HG03378 (cell line): ENCODE results near the gene TMEM98.
"Not testable (repeated sequence)": the region's sequence is repeated elsewhere in the genome, so short reads cannot be mapped to it uniquely, and the experiment has no call there.

Source experiments
- ATAC-seq: cut with Tn5 transposase; IDR thresholded peaks from one replicate; pipeline ENCODE4 v1.9.1; 2021; ENCODE audit warnings: mild to moderate bottlenecking, moderate library complexity; ENCODE audit not compliant: unreplicated experiment

Gene TMEM98

GRCh38 chr17:32941419-32942032, 13.6 kb downstream of the TMEM98 start:
- ATAC-seq: no peak

- no peak for ATAC-seq
Measured at GRCh38 chr17:32943206-32943605, 15.3 kb downstream of the TMEM98 start.

GRCh38 chr17:32943647-32944191, 15.8 kb downstream of the TMEM98 start:
- no peak for ATAC-seq

- no peak for ATAC-seq
Measured at GRCh38 chr17:32944248-32945020, 16.5 kb downstream of the TMEM98 start.

GRCh38 chr17:32946375-32947135, 18.6 kb downstream of the TMEM98 start:
- no peak for ATAC-seq

GRCh38 chr17:32947736-32948135, 19.8 kb downstream of the TMEM98 start:
- no peak for ATAC-seq

- no peak for ATAC-seq
Measured at GRCh38 chr17:32949181-32949580, 21.2 kb downstream of the TMEM98 start.

GRCh38 chr17:32952491-32952890, 24.5 kb downstream of the TMEM98 start:
- ATAC-seq: not testable (repeated sequence)

- ATAC-seq: no peak
Measured at GRCh38 chr17:32953045-32953444, 25.1 kb downstream of the TMEM98 start.

- no peak for ATAC-seq
Measured at GRCh38 chr17:32953857-32954256, 25.9 kb downstream of the TMEM98 start.

GRCh38 chr17:32954477-32954876, 26.5 kb downstream of the TMEM98 start:
- no peak for ATAC-seq

GRCh38 chr17:32955155-32955554, 27.2 kb downstream of the TMEM98 start:
- no peak for ATAC-seq

GRCh38 chr17:32956240-32956970, 28.5 kb downstream of the TMEM98 start:
- no peak for ATAC-seq

GRCh38 chr17:32958418-32958817, 30.5 kb downstream of the TMEM98 start:
- ATAC-seq: no peak

GRCh38 chr17:32960815-32961214, 32.9 kb downstream of the TMEM98 start:
- no peak for ATAC-seq

- ATAC-seq: no peak
Measured at GRCh38 chr17:32962320-32962711, 34.4 kb downstream of the TMEM98 start.

GRCh38 chr17:32964541-32964940, 36.6 kb downstream of the TMEM98 start:
- no peak for ATAC-seq

GRCh38 chr17:32969231-32969630, 41.3 kb downstream of the TMEM98 start:
- ATAC-seq: not testable (repeated sequence)

GRCh38 chr17:32970281-32970680, 42.3 kb downstream of the TMEM98 start:
- no peak for ATAC-seq

- no peak for ATAC-seq
Measured at GRCh38 chr17:32971171-32971570, 43.2 kb downstream of the TMEM98 start.

- no peak for ATAC-seq
Measured at GRCh38 chr17:32976131-32976530, 48.2 kb downstream of the TMEM98 start.
